Osteoblast (primary cell): ENCODE measurements around the gene RAET1L. TPM values are rescaled to one million over a fixed set of nuclear protein-coding genes. Genes with fewer than 3 reads are reported as not detected.
"Not testable (repeated sequence)": the region's sequence is repeated elsewhere in the genome, so short reads cannot be mapped to it uniquely, and the experiment has no call there.

Experiments
- DNase-seq: peaks from one replicate; pipeline ENCODE4 v3.0.0; 2011; ENCODE audit warnings: low spot score, mixed read lengths; ENCODE audit not compliant: insufficient read length; ENCODE audit errors: missing footprints
- H2AFZ ChIP-seq: 2 replicates; pipeline ENCODE4 v1.6.0; 2011; ENCODE audit warnings: mild to moderate bottlenecking, low read length
- H3K27ac ChIP-seq: 2 replicates; pipeline ENCODE4 v1.5.1; 2011; ENCODE audit warnings: mild to moderate bottlenecking, low read depth, low read length, moderate library complexity
- H3K27me3 ChIP-seq: 2 replicates; pipeline ENCODE4 v1.6.0; 2012; ENCODE audit warnings: mild to moderate bottlenecking, control low read depth, inconsistent platforms, low read length, moderate library complexity; ENCODE audit not compliant: insufficient read depth
- H3K36me3 ChIP-seq: 2 replicates; pipeline ENCODE4 v1.5.1; 2011; ENCODE audit warnings: mild to moderate bottlenecking, low read length, control low read depth, moderate library complexity; ENCODE audit not compliant: insufficient read depth
- H3K4me1 ChIP-seq: 2 replicates; pipeline ENCODE4 v1.5.1; 2011; ENCODE audit warnings: mild to moderate bottlenecking, low read length, control low read depth, moderate library complexity; ENCODE audit not compliant: insufficient read depth
- H3K4me2 ChIP-seq: 2 replicates; pipeline ENCODE4 v1.6.0; 2011; ENCODE audit warnings: mild to moderate bottlenecking, low read length; ENCODE audit not compliant: insufficient read depth
- H3K4me3 ChIP-seq: fragments of 200-600 bp; sonication (generic); 3 replicates; pipeline ENCODE4 v1.5.1; 2012; ENCODE audit warnings: mild to moderate bottlenecking, low read length, inconsistent platforms; ENCODE audit not compliant: insufficient read depth
- H3K79me2 ChIP-seq: 2 replicates; pipeline ENCODE4 v1.6.0; 2012; ENCODE audit warnings: mild to moderate bottlenecking, low read length, control low read depth, inconsistent platforms; ENCODE audit not compliant: insufficient read depth
- H3K9me3 ChIP-seq: 2 replicates; pipeline ENCODE4 v1.5.1; 2011; ENCODE audit warnings: low read depth, low read length, control low read depth
- H4K20me1 ChIP-seq: 2 replicates; pipeline ENCODE4 v1.6.0; 2012; ENCODE audit warnings: mild to moderate bottlenecking, low read length, control low read depth; ENCODE audit not compliant: insufficient read depth
- total RNA-seq: library from RNA; depleted of rRNA; stranded (reverse); fragments of >200 nt; gene quantifications from 2 replicates; pipeline ENCODE4 v1.2.3, GENCODE V29; 2012
- TF ChIP-seq, protein P1 (sequence below): IDR thresholded peaks from 2 replicates; pipeline ENCODE4 v1.5.1; 2011; ENCODE audit warnings: mild to moderate bottlenecking, low read depth, low read length, moderate library complexity; ENCODE audit errors: extremely low read depth

Gene RAET1L
- total RNA-seq, 1 donor, result not detected

- H2AFZ ChIP-seq, result no peak overlapping the region
- no peak for DNase-seq
- TF ChIP-seq, protein P1, sequence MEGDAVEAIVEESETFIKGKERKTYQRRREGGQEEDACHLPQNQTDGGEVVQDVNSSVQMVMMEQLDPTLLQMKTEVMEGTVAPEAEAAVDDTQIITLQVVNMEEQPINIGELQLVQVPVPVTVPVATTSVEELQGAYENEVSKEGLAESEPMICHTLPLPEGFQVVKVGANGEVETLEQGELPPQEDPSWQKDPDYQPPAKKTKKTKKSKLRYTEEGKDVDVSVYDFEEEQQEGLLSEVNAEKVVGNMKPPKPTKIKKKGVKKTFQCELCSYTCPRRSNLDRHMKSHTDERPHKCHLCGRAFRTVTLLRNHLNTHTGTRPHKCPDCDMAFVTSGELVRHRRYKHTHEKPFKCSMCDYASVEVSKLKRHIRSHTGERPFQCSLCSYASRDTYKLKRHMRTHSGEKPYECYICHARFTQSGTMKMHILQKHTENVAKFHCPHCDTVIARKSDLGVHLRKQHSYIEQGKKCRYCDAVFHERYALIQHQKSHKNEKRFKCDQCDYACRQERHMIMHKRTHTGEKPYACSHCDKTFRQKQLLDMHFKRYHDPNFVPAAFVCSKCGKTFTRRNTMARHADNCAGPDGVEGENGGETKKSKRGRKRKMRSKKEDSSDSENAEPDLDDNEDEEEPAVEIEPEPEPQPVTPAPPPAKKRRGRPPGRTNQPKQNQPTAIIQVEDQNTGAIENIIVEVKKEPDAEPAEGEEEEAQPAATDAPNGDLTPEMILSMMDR, result no peak
- peaks cover 52% of the 10 kb centered on the region for H3K27me3 ChIP-seq
- no peak overlapping the region for H3K4me2 ChIP-seq
- peaks cover 9% of the 10 kb centered on the region for H3K4me1 ChIP-seq
- no peak overlapping the region for H3K4me3 ChIP-seq
- no peaks in the 10 kb centered on the region for H3K9me3 ChIP-seq
- no peak overlapping the region for H3K27ac ChIP-seq
- H4K20me1 ChIP-seq, result no peaks in the 10 kb centered on the region
- H3K36me3 ChIP-seq, result no peaks in the 10 kb centered on the region
- H3K79me2 ChIP-seq, result no peaks in the 10 kb centered on the region
Measured at GRCh38 chr6:150028799-150029198, 3.5 kb upstream of the RAET1L start.

DNA sequence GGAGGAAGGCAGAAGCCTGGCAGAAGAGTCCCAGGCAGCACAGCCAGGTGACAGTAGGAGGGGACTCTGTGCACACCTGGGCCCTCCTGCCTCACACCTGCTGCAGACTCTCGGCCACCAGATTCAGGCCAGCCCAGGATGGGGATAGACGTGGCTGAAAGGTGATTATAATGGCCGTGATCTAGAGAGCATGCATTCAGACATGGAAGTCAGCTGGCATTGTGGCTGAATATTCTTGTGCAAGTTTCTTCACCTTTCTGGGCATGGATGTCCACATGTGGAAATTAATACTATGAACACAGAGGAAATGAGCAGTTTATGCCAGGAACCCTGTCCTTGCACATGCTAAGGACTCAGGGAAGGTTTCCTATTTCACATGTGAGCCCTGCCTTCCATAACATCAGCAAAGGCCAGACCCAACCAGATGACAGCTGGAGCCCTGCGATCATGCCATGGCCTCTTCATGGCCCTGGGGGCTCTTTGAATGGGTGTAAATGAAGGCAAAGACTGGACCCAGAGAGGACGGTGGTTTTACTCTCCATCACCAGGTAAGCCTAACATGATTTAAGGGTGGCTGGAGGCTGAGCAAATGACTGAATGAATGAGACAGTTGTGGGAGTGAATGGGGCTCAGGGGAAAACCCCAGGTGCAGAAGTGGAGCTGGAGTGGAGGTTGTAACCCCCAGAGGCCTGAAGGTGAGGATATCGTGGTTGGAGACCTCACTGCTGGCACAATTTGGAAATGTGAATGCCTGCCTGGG, 2.7 kb upstream of the RAET1L start:
- Histone ChIP-seq H3K36me3 (no peaks in the 10 kb centered on the region), H3K4me3 (no peak overlapping the region), H3K4me2 (no peak overlapping the region), H3K4me1 (peaks cover 9% of the 10 kb centered on the region), H3K27ac (no peak overlapping the region), H3K9me3 (no peaks in the 10 kb centered on the region), H3K79me2 (no peaks in the 10 kb centered on the region), H2AFZ (no peak overlapping the region), H3K27me3 (peaks cover 52% of the 10 kb centered on the region), H4K20me1 (no peaks in the 10 kb centered on the region)
- TF ChIP-seq, protein P1, result no peak
- peak; percentile 80 for DNase-seq

DNA sequence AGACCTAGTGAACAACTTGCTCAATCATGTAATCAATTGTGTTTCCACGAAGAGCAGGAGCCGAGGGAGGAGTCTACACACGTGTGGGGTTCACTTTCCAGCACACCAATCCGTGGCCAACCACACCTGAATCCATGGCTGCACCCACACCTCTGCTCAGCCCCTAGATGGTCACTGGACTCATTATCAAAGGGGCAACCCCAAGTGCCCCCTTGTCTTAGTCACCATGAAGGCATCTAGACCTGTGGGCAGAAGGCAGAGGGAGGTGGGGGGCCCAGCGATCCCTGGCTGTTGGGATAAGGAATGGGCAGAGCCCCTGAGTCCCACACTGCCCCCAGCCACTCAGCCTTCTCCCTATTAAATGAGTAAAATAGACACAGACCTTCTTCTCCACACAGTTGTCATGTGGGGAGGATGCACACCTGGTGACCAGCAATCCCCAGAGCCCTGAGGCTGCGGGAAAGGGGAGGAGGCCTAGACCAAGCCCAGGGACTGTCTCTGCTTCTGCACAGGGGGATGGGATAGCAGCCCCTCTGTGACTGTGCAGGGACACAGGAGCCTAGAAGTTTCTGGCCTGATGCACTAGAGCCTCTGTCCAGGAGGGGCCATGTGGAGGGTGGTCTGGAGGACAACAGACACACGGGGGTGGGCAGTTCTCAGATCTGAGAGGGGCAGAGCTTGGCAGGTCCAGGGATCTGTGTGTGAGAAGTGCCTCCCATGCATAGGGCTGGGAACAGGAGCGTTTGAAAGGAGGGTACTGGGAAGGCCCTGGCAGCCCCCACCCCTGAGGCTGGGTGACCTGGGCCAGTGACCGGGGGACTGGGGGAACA, 1.9 kb upstream of the RAET1L start:
- H3K4me1 ChIP-seq, result peaks cover 9% of the 10 kb centered on the region
- H3K27ac ChIP-seq, result no peak overlapping the region
- H3K4me3 ChIP-seq, result no peak overlapping the region
- H3K27me3 ChIP-seq, result peaks cover 52% of the 10 kb centered on the region
- H3K79me2 ChIP-seq, result no peaks in the 10 kb centered on the region
- no peaks in the 10 kb centered on the region for H3K36me3 ChIP-seq
- H3K9me3 ChIP-seq, result no peaks in the 10 kb centered on the region
- H2AFZ ChIP-seq, result no peak overlapping the region
- TF ChIP-seq, protein P1, result no peak
- no peaks in the 10 kb centered on the region for H4K20me1 ChIP-seq
- DNase-seq, result no peak
- H3K4me2 ChIP-seq, result no peak overlapping the region

DNA sequence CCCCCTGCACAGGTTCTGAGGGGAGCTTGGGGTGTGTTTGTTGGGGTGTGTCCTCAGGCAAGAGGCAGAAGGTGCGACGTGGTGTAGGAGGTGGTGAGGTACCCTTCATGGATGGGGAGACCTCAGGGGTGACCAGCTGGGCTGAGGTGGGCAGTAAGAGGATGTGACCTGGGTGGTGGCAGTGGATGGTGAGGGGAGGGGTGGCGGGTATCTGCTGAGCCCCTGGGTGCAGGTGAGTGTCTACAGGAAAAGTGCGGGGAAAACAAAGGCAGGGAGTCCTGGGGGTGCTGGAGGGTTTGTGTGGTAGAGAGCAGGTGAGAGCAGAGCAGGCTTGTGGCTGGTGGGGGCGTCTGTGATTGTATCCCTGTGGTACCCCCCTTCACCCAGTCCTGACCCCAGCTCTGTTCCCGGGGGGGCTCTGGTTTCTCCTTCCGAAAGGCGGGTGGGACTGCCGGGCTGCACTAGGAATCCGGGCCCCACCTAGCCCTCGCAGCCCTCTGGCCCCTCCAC, 631 bp downstream of the RAET1L start:
- Histone ChIP-seq H3K4me3 (no peak overlapping the region), H3K27me3 (peaks cover 44% of the 10 kb centered on the region), H3K4me2 (no peak overlapping the region), H4K20me1 (no peaks in the 10 kb centered on the region), H3K4me1 (peaks cover 9% of the 10 kb centered on the region), H3K79me2 (no peaks in the 10 kb centered on the region), H2AFZ (no peak overlapping the region), H3K9me3 (no peaks in the 10 kb centered on the region), H3K27ac (no peak overlapping the region), H3K36me3 (no peaks in the 10 kb centered on the region)
- no peak for DNase-seq
- TF ChIP-seq, protein P1, result no peak

DNA sequence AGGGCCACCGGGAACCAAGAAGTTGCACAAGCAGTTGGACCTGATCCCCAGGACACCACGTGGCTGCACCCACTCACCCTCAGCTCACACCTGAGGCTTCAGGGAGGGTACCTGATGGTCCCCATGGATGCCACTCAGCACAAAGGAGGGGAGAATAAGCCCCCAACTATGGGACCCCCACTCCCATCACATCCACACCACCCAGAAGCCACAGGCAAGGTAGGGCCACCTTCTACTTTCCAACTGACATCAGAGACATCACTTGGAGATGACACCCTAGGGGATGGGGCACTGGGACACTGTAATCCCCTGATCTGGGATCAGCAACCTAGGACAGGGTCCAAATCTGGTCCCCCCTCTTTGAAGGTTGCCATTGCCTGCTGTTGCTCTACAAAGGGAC, 1.3 kb downstream of the RAET1L start:
- H3K4me1 ChIP-seq, H3K4me3 ChIP-seq, H3K79me2 ChIP-seq, H3K9me3 ChIP-seq, DNase-seq, H3K36me3 ChIP-seq, H3K27ac ChIP-seq, H4K20me1 ChIP-seq, H2AFZ ChIP-seq, H3K4me2 ChIP-seq: not testable (repeated sequence)
- H3K27me3 ChIP-seq, result peaks cover 44% of the 10 kb centered on the region
